HepG2 (cell line): Measurements from ENCODE around the gene PREX1. TPM values are rescaled to one million over a fixed set of nuclear protein-coding genes. Genes with fewer than 3 reads are reported as not detected.

Source experiments
- ATAC-seq: fragments of 200-7000 bp; cut with Tn5 transposase; 3 replicates; pipeline ENCODE4 v1.9.1; 2020; ENCODE audit warnings: mild to moderate bottlenecking, moderate library complexity
- BruUV-seq: library from RNA; stranded (reverse); fragments of 400-500 nt; replicated peaks from 2 replicates; lab custom pipeline; 2021; lab: Mats Ljungman, UMichigan
- CTCF ChIA-PET: fragments of 300-600 bp; formaldehyde crosslinking; extraction: SDS; loops from one replicate; lab custom pipeline; 2021; ENCODE audit warnings: low total read pairs, inconsistent platforms, low intra/inter-chr PET ratio; lab: Yijun Ruan, JAX
- POLR2A ChIA-PET: fragments of 350-600 bp; sonication (Branson Sonifier 250); formaldehyde crosslinking; loops from one replicate; lab custom pipeline; 2020; ENCODE audit warnings: antibody characterized with exemption, inconsistent platforms; lab: Yijun Ruan, JAX
- DNase-seq: peaks from one replicate; pipeline ENCODE4 v3.0.0-alpha.2; 2015; ENCODE audit warnings: low spot score
- FAIRE-seq: peaks from 3 replicates; lab custom pipeline; 2011; peaks lifted over from hg19 to GRCh38; lab: Jason Lieb, UNC
- H2AFZ ChIP-seq: one replicate; pipeline ENCODE4 v1.6.1; 2011; ENCODE audit warnings: low read length, inconsistent platforms
- H3K27ac ChIP-seq: fragments of 300-600 bp; 3 replicates; pipeline ENCODE4 v1.8.0; 2011; ENCODE audit warnings: mixed run types, mild to moderate bottlenecking, mixed read lengths, low read length, inconsistent platforms; ENCODE audit not compliant: insufficient read depth; ENCODE audit errors: extremely low read length
- H3K27me3 ChIP-seq, 2 experiments: fragments of 200-600 bp in 1 of 2; 2 replicates in 1 of 2; 3 replicates in 1 of 2; pipeline versions ENCODE4 v1.6.0 to v1.8.0; 2011; ENCODE audit warnings: low read length in 2 of 2, mild to moderate bottlenecking in 2 of 2, moderate library complexity in 2 of 2, inconsistent platforms in 1 of 2; ENCODE audit not compliant: insufficient read depth in 2 of 2, control insufficient read depth in 1 of 2
- H3K36me3 ChIP-seq, 2 experiments: fragments of 200-600 bp in 1 of 2; replicated peaks in 1 of 2; 2 replicates in 1 of 2; 3 replicates in 1 of 2; pipeline versions ENCODE4 v1.5.1 to v1.8.0; 2011; ENCODE audit warnings: low read length in 2 of 2, inconsistent platforms in 1 of 2; ENCODE audit not compliant: insufficient read depth in 2 of 2, control insufficient read depth in 1 of 2
- H3K4me1 ChIP-seq: 2 replicates; pipeline ENCODE4 v1.5.1; 2012; ENCODE audit warnings: low read length, inconsistent platforms; ENCODE audit not compliant: insufficient read depth
- H3K4me2 ChIP-seq: 2 replicates; pipeline ENCODE4 v1.6.0; 2011; ENCODE audit warnings: low read depth, low read length, inconsistent platforms
- H3K4me3 ChIP-seq, 3 experiments: fragments of 200-600 bp in 1 of 3; sonication (generic), shearing (Covaris generic) in 1 of 3; replicated peaks in 1 of 3; 2 replicates each; pipeline ENCODE4 v1.5.1; 2011 to 2016; ENCODE audit warnings: low read length in 3 of 3, inconsistent platforms in 2 of 3, low read depth in 2 of 3, mild to moderate bottlenecking in 2 of 3, control low read depth in 1 of 3, mixed read lengths in 1 of 3; ENCODE audit not compliant: insufficient read depth in 1 of 3
- H3K79me2 ChIP-seq: one replicate; pipeline ENCODE4 v1.6.1; 2011; ENCODE audit warnings: low read length, inconsistent platforms; ENCODE audit not compliant: insufficient read depth
- H3K9ac ChIP-seq: 2 replicates; pipeline ENCODE4 v1.6.0; 2011; ENCODE audit warnings: mild to moderate bottlenecking, low read depth, low read length, inconsistent platforms; ENCODE audit not compliant: insufficient read depth
- H3K9me3 ChIP-seq: 2 replicates; pipeline ENCODE4 v1.5.1; 2012; ENCODE audit warnings: mild to moderate bottlenecking, low read length
- H4K20me1 ChIP-seq: 2 replicates; pipeline ENCODE4 v1.6.0; 2011; ENCODE audit warnings: inconsistent platforms, mild to moderate bottlenecking, low read length, moderate library complexity; ENCODE audit not compliant: insufficient read depth
- ZNF766 ChIP-seq: sonication (generic); formaldehyde crosslinking; IDR thresholded peaks from 2 replicates; pipeline ENCODE4 v1.5.0; 2020; ENCODE audit warnings: missing genetic modification reagents, borderline replicate concordance
- in situ Hi-C: cut with HindIII; loops from 2 replicates; pipeline ENCODE4 v1.10.0; 2017; ENCODE audit warnings: low pct_unique_long_range_greater_than_20kb; ENCODE audit not compliant: extremely low pct_ligation_motif_present
- intact Hi-C: fragments of 100-400 bp; cut with micrococcal nuclease; formaldehyde crosslinking; loops from one replicate; pipeline ENCODE4 v1.10.0; 2022; ENCODE audit not compliant: unreplicated experiment
- polyA plus RNA-seq, 8 experiments: library from polyadenylated mRNA; depleted of rRNA in 3 of 8; stranded (reverse) in 7 of 8; unstranded in 1 of 8; fragments of >200 nt; fragmentation: Illumina TruSeq in 4 of 8; extraction: Trizol in 4 of 8; gene quantifications; 2 replicates each; pipeline versions ENCODE4 v1.2.1 to v1.2.3, GENCODE V29; 2011 to 2016; ENCODE audit warnings: low read depth in 4 of 8, missing spikeins in 1 of 8, mixed read lengths in 1 of 8; ENCODE audit not compliant: insufficient read depth in 1 of 8
- total RNA-seq, 5 experiments: library from RNA; depleted of rRNA; stranded (reverse); fragments of >200 nt; fragmentation: Illumina TruSeq; extraction: Trizol; gene quantifications; 2 replicates each; pipeline ENCODE4 v1.2.3, GENCODE V29; 2016; ENCODE audit warnings: low read depth in 1 of 5
- TF ChIP-seq, protein P1 (sequence below), 2 experiments: fragments of 450-650 bp in 1 of 2; sonication (generic) in 1 of 2; formaldehyde crosslinking in 1 of 2; IDR thresholded peaks; 2 replicates each; pipeline versions ENCODE4 v1.6.1 to v1.8.0; 2016 to 2022; ENCODE audit warnings: antibody characterized with exemption in 1 of 2, mild to moderate bottlenecking in 1 of 2, missing genetic modification reagents in 1 of 2

Gene PREX1
- total and polyA plus RNA-seq, 2 of the 13 experiments (the other 11 are each of a cell fraction or from before 2014, with no cell fraction given), result 0.02 to 0.04 TPM

DNA sequence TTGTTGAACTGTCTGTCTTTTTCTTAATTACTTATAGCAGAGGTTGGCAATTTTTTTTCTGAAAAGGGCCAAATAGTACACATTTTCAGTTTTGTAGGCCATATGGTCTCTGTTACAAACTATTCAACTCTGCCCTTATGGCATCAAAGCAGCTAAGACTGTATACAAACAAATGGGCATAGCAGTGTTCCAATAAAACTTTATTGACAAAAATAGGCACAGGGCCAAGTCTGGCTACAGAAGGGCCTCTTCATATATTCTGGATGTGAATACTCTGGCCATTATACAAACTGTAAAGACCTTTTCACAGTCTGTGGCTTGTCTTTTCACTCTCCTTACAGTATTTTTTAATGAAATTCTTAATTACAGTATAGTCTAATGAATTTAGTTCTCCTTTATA is 132.1 kb downstream of the PREX1 start:
- Histone ChIP-seq H3K27me3 (no peaks in the 10 kb centered on the region), H3K27ac (no peak overlapping the region), H3K9ac (no peak overlapping the region), H3K4me2 (no peak overlapping the region), H3K4me1 (peaks cover 29% of the 10 kb centered on the region), H3K36me3 (no peaks in the 10 kb centered on the region), H3K4me3 (no peak overlapping the region), H2AFZ (no peak overlapping the region), H3K79me2 (no peaks in the 10 kb centered on the region), H3K9me3 (no peaks in the 10 kb centered on the region), H4K20me1 (no peaks in the 10 kb centered on the region)
- DNase-seq (no peak), ATAC-seq (no peak), FAIRE-seq (no peak)
- BruUV-seq, result no TSS peak
- ChIA-PET CTCF (no interaction called here), POLR2A (no interaction called here)
- in situ Hi-C loops, result no loop called here
- intact Hi-C loops, result no loop called here
- TF ChIP-seq, protein P1, sequence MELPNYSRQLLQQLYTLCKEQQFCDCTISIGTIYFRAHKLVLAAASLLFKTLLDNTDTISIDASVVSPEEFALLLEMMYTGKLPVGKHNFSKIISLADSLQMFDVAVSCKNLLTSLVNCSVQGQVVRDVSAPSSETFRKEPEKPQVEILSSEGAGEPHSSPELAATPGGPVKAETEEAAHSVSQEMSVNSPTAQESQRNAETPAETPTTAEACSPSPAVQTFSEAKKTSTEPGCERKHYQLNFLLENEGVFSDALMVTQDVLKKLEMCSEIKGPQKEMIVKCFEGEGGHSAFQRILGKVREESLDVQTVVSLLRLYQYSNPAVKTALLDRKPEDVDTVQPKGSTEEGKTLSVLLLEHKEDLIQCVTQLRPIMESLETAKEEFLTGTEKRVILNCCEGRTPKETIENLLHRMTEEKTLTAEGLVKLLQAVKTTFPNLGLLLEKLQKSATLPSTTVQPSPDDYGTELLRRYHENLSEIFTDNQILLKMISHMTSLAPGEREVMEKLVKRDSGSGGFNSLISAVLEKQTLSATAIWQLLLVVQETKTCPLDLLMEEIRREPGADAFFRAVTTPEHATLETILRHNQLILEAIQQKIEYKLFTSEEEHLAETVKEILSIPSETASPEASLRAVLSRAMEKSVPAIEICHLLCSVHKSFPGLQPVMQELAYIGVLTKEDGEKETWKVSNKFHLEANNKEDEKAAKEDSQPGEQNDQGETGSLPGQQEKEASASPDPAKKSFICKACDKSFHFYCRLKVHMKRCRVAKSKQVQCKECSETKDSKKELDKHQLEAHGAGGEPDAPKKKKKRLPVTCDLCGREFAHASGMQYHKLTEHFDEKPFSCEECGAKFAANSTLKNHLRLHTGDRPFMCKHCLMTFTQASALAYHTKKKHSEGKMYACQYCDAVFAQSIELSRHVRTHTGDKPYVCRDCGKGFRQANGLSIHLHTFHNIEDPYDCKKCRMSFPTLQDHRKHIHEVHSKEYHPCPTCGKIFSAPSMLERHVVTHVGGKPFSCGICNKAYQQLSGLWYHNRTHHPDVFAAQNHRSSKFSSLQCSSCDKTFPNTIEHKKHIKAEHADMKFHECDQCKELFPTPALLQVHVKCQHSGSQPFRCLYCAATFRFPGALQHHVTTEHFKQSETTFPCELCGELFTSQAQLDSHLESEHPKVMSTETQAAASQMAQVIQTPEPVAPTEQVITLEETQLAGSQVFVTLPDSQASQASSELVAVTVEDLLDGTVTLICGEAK (IDR thresholded peaks at IDR 0.05), result peak; percentile 77
- TF ChIP-seq, protein P1 (CRISPR knock-in tag; IDR thresholded peaks at IDR 0.05), result peak; percentile 94; the same call in 1 of the 2 replicates
- TF ChIP-seq ZNF766 (CRISPR knock-in tag), result no peak
